Breast epithelium (tissue), 3 donors: ENCODE data around the gene USP14.
"Not testable (repeated sequence)": the region's sequence is repeated elsewhere in the genome, so short reads cannot be mapped to it uniquely, and the experiment has no call there.

Source experiments
- CTCF ChIP-seq, 3 donors: fragments of 450-650 bp; IDR thresholded peaks; one replicate each; pipeline ENCODE4 v1.5.1; 2016 to 2017; ENCODE audit warnings: antibody characterized with exemption in 3 of 3, mild to moderate bottlenecking in 3 of 3, moderate library complexity in 3 of 3
- POLR2A ChIP-seq: fragments of 450-650 bp; IDR thresholded peaks from one replicate; pipeline ENCODE4 v1.6.1; 2016; ENCODE audit warnings: antibody characterized with exemption, mild to moderate bottlenecking, moderate library complexity

DNA sequence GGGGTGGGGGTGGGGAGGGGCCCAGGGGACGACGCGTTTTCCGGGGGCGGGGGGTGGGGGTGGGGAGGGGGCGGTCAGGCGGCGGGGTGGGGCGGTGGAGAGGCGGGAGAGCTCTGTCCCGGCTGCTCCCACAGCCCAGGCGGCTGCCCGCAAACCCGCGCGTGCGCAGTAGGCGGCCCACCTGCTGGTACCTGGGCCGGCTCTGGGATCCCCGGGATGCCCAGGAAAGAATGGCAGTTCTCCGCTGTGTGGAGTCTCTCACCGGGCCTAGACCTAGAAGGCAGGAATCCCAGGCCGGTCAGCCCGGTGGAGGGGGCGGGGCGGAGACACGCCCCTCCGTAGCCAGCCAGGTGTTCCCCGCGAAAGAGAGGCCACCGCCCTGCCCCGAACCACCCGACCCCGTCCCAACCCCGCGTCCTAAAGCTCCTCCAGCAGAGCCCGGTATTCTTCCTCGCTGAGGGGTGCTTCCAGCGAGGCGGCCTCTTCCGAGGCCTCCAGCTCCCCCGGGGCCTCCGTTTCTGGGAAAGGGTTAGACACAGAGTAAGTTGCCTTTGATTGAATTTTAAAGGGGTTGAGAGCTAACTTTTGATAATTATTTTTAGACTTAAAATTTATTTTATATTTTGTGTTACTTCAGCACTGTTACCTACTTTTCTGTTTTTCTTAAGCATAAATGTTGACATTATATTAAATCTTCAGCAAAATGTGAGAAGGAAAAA is 46.2 kb upstream of the USP14 start:
- TF ChIP-seq CTCF (IDR thresholded peaks at IDR 0.05); POLR2A: not testable (repeated sequence)
